Esophagus squamous epithelium (tissue), 5 donors: Measurements from ENCODE around the gene MCC. TPM values are rescaled to one million over a fixed set of nuclear protein-coding genes. Genes with fewer than 3 reads are reported as not detected.

Experiments used
- DNase-seq: peaks from one replicate; lab custom pipeline; 2025; lab: John Stamatoyannopoulos, UW
- H3K27ac ChIP-seq, 4 donors: fragments of 200-600 bp; sonication (generic); one replicate each; pipeline ENCODE4 v1.5.1; 2016 to 2019; ENCODE audit warnings: mild to moderate bottlenecking in 1 of 4
- H3K27me3 ChIP-seq, 4 donors: fragments of 200-600 bp; sonication (generic); 1 replicate in 3 of 4; 2 replicates in 1 of 4; pipeline versions ENCODE4 v1.5.1 to v1.6.0; 2017 to 2021; ENCODE audit warnings: antibody characterized with exemption in 1 of 4
- H3K36me3 ChIP-seq, 3 donors: fragments of 200-600 bp; sonication (generic); one replicate each; pipeline ENCODE4 v1.5.1; 2016 to 2019
- H3K4me1 ChIP-seq, 3 donors: fragments of 200-600 bp; sonication (generic); one replicate each; pipeline ENCODE4 v1.5.1; 2017 to 2019
- H3K4me3 ChIP-seq, 4 donors: fragments of 200-600 bp; sonication (generic); 1 replicate in 3 of 4; 2 replicates in 1 of 4; pipeline ENCODE4 v1.5.1; 2016 to 2019; ENCODE audit warnings: mild to moderate bottlenecking in 2 of 4, moderate library complexity in 1 of 4
- H3K9me3 ChIP-seq, 3 donors: fragments of 200-600 bp; sonication (generic); one replicate each; pipeline ENCODE4 v1.5.1; 2016 to 2019
- POLR2A ChIP-seq, 4 donors: fragments of 450-650 bp; IDR thresholded peaks; one replicate each; pipeline ENCODE4 v1.6.1; 2017; ENCODE audit warnings: antibody characterized with exemption in 4 of 4, mild to moderate bottlenecking in 4 of 4, moderate library complexity in 3 of 4
- WGBS, 2 donors: methylation state at CpG; one replicate each; pipeline ENCODE4 v1.1.5; 2018; 5-methylcytosine and 5-hydroxymethylcytosine counted together
- intact Hi-C: fragments of 100-400 bp; cut with DNase I; formaldehyde crosslinking; loops from one replicate; pipeline ENCODE4 v1.15.0; 2022
- total RNA-seq, 4 donors: library from RNA; depleted of rRNA; stranded (reverse); fragments of >200 nt; gene quantifications; one replicate each; pipeline ENCODE4 v1.1.0, GENCODE V29; 2016
- TF ChIP-seq, protein P1 (sequence below), 6 experiments: fragments of 450-650 bp in 4 of 6; fragments of 200-600 bp in 2 of 6; sonication (generic) in 2 of 6; IDR thresholded peaks; one replicate each; pipeline ENCODE4 v1.5.1; 2016 to 2019; ENCODE audit warnings: antibody characterized with exemption in 6 of 6, mild to moderate bottlenecking in 4 of 6, moderate library complexity in 4 of 6
- donor health status: DM: yes; HTN: yes; CAD: no.

The MCC gene
- total RNA-seq, 4 donors from 2014 or later = 41.6 to 45.4 (median 43.4) TPM

DNA sequence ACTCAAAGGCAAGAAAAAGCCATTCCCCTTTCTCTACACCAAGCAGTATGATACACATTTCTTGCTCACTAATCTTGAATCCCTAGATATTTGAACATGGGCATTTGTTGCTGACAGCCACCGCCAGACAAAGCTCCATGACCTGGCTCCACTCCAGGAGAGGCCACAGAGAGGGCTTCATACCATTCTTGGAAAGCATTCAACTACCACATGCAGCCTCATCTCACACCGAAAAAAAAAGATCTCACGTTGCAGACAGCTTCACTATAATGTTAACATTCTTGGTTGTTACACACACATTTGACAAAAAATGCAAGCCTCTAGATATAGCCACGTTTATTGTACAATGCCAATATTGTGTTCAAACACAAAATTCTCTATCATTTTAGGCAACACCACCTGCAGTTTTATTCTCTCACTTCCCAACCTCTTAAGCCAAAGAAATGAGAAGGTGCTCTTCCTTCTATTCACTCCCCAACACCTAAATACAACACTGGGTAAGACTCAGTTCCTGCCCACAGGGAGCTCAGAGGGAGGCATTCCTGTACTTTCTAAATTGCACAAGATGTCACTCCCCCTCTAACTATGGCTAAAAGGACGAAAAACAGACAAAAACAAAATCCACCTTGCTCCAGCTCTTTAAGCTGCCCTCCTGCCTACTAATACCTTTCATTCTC lies 275.9 kb downstream of the MCC start:
- DNase-seq = no peak
- Histone ChIP-seq H3K27ac (no peak overlapping the region), H3K36me3 (no peaks in the 10 kb centered on the region), H3K9me3 (no peaks in the 10 kb centered on the region), H3K4me3 (no peak overlapping the region), H3K27me3 (no peaks in the 10 kb centered on the region), H3K4me1 (peaks cover 0 to 33% (median 3%) of the 10 kb centered on the region in 3 donors)
- TF ChIP-seq POLR2A (IDR thresholded peaks at IDR 0.05) = no peak
- TF ChIP-seq, protein P1, sequence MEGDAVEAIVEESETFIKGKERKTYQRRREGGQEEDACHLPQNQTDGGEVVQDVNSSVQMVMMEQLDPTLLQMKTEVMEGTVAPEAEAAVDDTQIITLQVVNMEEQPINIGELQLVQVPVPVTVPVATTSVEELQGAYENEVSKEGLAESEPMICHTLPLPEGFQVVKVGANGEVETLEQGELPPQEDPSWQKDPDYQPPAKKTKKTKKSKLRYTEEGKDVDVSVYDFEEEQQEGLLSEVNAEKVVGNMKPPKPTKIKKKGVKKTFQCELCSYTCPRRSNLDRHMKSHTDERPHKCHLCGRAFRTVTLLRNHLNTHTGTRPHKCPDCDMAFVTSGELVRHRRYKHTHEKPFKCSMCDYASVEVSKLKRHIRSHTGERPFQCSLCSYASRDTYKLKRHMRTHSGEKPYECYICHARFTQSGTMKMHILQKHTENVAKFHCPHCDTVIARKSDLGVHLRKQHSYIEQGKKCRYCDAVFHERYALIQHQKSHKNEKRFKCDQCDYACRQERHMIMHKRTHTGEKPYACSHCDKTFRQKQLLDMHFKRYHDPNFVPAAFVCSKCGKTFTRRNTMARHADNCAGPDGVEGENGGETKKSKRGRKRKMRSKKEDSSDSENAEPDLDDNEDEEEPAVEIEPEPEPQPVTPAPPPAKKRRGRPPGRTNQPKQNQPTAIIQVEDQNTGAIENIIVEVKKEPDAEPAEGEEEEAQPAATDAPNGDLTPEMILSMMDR (IDR thresholded peaks at IDR 0.05) = no peak
- intact Hi-C loops = no loop called here
- 25 to 31% methylated on average over 5 of the region's 5 CpGs for WGBS, 2 donors

DNA sequence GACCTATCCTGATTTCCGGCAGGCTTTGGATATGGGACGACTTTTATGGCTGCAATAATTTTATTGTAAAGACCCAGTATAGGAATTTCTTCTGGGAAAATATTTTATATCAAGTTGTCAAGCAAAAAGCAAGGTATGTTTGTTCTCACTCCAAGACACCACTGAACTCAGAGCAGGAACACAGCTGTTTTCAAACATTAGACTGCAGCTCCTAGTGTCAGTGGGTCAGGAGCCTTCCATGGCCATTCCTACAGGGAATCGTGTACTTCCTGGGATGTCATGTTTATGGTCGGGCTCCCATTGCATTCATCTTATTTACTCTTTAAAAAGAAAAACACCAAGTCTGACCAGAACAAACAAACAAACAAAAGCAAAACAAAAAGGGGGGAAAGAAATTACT lies 278.8 kb downstream of the MCC start:
- no peak overlapping the region for H3K27ac ChIP-seq
- no peak for DNase-seq
- no peaks in the 10 kb centered on the region for H3K9me3 ChIP-seq
- TF ChIP-seq, protein P1 (IDR thresholded peaks at IDR 0.05) = no peak
- no peak for TF ChIP-seq POLR2A (IDR thresholded peaks at IDR 0.05)
- H3K4me3 ChIP-seq = no peak overlapping the region
- WGBS, 2 donors = 78 to 90% methylated on average over 4 of the region's 4 CpGs
- intact Hi-C loops = no loop called here
- peaks cover 0 to 43% (median 15%) of the 10 kb centered on the region in 3 donors for H3K4me1 ChIP-seq
- no peaks in the 10 kb centered on the region for H3K27me3 ChIP-seq
- no peaks in the 10 kb centered on the region for H3K36me3 ChIP-seq

DNA sequence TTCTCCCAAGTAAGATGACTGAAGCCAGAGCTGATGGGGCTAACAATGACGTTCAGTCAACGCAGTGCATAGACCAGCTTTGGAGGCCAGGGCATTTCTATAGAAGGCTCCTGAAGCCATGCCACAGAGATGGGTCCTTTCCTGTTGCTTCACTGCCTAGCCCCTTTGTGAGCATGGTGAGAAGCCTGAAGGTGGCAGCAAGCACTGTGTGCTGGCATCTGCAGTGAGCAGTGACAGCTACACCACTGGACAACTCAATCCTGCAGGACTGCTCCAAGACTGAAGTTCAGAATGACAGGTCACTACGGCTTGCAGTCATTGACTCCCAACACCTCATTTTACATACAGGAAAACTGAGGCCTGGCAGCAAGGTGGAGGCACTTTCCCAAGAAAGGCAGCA lies 282.4 kb downstream of the MCC start:
- no peak overlapping the region for H3K4me3 ChIP-seq
- H3K9me3 ChIP-seq = no peaks in the 10 kb centered on the region
- intact Hi-C loops = no loop called here
- peak overlapping the region in 1 of 4 donors; percentile 69 for H3K27ac ChIP-seq
- no peak for DNase-seq
- TF ChIP-seq, protein P1 (IDR thresholded peaks at IDR 0.05) = peak in 2 of 6 experiments; percentile 20 to 36
- no peak for TF ChIP-seq POLR2A (IDR thresholded peaks at IDR 0.05)
- no peaks in the 10 kb centered on the region for H3K36me3 ChIP-seq
- 81 to 91% methylated on average over 3 of the region's 3 CpGs for WGBS, 2 donors
- H3K4me1 ChIP-seq = peaks cover 0 to 53% (median 17%) of the 10 kb centered on the region in 3 donors
- H3K27me3 ChIP-seq = no peaks in the 10 kb centered on the region

DNA sequence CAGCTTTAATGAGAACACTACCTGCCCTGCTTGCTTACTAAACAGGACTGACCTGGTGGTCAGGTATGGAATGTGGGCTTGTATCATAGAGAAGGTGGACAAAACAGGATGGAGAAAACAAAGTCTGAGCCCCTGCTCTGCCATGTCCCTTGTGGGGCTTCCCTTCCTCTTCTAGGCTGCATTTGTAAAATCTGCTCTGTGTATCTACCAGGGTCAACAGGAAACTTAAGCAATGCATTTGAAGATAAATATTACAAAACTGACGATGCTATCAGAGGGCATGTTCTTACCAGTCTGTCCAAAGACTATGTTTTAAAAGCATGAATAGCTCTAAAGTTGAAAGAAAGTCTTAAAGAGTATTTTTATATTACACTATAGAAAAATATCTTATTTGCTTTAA lies 282.9 kb downstream of the MCC start:
- Histone ChIP-seq H3K36me3 (no peaks in the 10 kb centered on the region), H3K27me3 (no peaks in the 10 kb centered on the region), H3K4me1 (peaks cover 0 to 57% (median 17%) of the 10 kb centered on the region in 3 donors), H3K9me3 (no peaks in the 10 kb centered on the region), H3K4me3 (no peak overlapping the region), H3K27ac (peak overlapping the region; percentile 30 to 76 (median 72))
- TF ChIP-seq POLR2A (IDR thresholded peaks at IDR 0.05) = no peak
- TF ChIP-seq, protein P1 (IDR thresholded peaks at IDR 0.05) = no peak
- intact Hi-C loops = no loop called here
- no peak for DNase-seq
- 24 to 42% methylated on average over 1 of the region's 1 CpG for WGBS, 2 donors

DNA sequence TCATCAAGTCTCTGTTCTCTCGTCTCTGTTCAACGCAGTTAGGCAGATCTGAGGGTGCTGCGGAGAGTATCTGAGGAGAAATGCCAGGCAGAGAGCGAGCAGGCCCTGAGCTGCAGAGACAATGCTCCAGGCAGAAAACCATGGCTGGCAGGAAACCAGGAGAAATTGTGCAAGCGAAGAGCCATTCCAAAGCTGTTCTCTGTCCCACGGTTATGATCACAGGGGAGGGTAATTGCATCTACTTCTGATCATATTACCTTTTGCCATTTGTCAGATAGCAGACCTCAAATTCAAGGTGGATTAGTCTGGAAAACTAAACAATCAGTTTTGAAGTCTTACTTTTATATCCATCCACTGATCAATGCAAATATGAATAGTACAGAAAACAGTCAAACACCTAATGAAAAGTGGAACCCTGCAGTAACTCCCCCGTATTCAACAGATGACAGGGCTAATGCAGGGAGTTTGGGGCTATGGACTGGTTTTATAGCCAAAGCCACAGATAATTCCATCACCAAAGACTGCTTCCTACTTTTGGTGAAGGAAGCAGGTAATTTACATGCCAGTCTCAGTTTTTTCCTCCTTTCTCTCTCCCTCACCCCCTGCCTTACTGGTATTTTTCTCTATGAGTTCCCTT lies 283.6 kb downstream of the MCC start:
- 26 to 40% methylated on average over 7 of the region's 7 CpGs for WGBS, 2 donors
- Histone ChIP-seq H3K36me3 (no peaks in the 10 kb centered on the region), H3K4me1 (peaks cover 0 to 64% (median 18%) of the 10 kb centered on the region in 3 donors), H3K9me3 (no peaks in the 10 kb centered on the region), H3K27me3 (no peaks in the 10 kb centered on the region), H3K27ac (peak overlapping the region; percentile 30 to 76 (median 72)), H3K4me3 (peak overlapping the region; percentile 24 to 52 (median 29))
- TF ChIP-seq, protein P1 (IDR thresholded peaks at IDR 0.05) = no peak
- TF ChIP-seq POLR2A (IDR thresholded peaks at IDR 0.05) = no peak
- intact Hi-C loops = no loop called here
- DNase-seq = no peak
